GM19043 (cell line): Measurements from ENCODE around the gene SH3RF3.

Source experiments
- ATAC-seq: cut with Tn5 transposase; IDR thresholded peaks from one replicate; pipeline ENCODE4 v1.9.1; 2021; ENCODE audit warnings: low read depth; ENCODE audit not compliant: unreplicated experiment

The SH3RF3 gene

DNA sequence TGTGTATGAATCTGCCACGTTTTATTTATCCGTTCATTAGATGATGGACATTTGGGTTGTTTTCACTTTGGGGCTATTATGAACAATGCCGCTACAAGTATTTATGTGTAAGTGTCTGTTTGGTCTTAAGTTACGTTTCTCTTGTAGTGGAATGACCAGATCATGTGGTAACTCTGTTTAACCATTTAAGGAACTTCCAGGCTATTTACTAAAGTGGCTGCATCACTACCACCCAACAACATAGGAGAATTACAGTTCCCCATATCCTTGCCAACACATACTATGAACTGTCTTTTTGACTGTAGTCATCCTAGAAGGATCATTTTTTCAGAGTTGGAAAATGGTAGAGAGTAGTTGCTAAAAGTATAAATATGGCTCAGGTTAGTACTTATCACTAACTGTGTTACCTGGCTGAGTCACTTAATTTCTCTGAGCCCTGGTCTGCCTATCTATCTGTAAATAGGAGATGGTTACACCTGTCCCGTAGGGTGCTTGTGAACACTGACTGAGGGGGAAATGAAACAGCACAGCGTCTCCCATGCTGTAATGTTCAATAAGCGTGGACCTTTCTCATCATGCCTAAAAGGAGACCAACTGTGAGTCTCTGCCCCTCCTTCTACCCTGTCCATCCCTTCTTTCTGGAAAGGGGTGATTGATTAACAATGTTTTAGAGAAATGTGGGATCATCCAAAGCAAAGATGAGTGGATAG, 103.1 kb downstream of the SH3RF3 start:
- ATAC-seq = no peak

DNA sequence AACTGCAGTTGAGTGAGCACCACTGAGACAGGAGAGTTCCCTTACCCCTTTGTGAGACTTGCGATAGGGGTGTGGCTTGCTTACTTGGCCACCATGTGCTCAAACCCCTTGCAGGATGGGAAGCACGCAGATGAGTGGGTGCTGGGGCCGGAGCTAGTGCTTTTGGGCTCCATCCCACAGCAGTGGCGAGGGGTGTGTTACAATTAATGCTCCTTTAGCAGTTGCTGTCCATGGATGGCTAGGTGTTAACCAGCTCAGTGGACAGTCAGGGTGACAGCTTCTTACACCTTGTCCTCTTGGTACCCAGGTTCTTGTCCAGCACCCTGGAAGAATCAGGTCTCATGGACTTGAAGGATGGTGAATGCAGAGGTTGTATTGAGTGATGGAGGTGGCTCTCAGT, 103.9 kb downstream of the SH3RF3 start:
- ATAC-seq = no peak

DNA sequence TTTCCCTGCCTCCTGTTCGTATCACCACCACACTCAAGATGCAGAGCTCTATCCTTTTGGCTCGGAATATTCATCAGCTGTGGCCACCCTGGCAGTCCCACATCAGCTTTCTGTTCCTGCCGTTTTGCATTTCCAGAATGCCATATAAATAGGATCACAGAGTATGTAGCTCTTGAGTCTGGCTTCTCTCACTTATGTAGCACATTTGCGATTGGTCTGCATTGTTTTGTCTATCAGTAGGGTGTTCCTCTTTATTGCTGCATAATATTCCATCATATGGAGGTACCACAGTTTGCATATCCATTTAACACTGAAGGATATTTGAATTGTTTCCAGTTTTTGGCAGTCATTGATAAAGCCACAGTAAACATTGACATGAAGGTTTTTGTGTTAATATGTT, 104.6 kb downstream of the SH3RF3 start:
- no peak for ATAC-seq

DNA sequence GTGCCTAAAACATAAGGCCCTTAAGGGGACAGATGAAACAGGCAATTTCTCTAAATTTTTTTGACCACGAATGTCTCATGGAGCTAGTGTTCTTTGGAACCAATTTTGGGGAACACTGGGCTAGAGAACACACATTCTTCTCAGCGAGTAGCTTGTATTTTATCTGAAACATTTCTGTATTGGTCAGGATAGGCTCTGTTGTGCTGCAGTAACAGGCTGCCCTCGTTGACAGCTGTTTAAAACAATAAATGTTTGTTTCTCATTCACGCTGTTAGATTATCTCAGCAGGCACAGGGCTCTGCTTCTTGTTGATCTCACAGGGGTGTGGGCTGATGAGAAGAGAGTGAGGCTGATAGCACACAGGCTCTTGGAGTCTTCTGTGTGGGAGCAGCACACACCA, 105.3 kb downstream of the SH3RF3 start:
- ATAC-seq = no peak

DNA sequence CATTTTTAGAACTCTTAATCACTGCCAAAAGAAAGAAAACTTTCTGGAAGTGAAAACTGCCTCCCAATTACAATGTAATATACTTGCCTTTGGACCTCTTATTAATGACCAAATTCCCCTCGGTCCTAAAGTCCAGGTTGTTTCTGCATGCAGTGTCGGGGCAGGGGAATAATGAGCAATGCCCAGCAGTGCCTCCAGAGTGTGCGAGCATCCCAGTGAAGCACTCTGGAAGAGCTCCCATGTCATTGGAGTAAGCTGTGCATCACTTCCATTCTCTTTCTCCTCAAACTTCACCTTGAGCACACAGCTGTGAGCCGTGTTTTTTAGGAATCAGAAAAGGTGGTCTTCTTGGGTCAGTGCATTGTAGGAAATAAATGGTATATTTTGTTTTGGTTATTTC, 107.1 kb downstream of the SH3RF3 start:
- ATAC-seq = no peak

DNA sequence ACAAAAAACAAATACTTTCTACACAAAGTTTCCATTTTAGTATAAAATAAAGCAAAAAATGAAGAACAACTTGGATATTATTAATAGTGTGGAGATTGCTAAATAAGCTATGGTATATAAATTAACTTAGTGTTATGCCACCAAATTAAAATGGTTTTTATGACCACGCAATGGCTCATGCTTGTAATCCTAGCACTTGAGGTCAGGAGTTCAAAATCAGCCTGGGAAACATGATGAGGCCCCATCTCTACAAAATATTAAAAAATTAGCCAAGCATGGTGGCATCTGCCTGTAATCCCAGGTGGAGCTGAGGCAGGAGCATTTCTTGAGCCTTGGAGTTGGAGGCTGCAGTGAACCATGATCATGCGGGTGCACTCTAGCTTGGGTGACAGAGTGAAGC, 108.8 kb downstream of the SH3RF3 start:
- no peak for ATAC-seq

DNA sequence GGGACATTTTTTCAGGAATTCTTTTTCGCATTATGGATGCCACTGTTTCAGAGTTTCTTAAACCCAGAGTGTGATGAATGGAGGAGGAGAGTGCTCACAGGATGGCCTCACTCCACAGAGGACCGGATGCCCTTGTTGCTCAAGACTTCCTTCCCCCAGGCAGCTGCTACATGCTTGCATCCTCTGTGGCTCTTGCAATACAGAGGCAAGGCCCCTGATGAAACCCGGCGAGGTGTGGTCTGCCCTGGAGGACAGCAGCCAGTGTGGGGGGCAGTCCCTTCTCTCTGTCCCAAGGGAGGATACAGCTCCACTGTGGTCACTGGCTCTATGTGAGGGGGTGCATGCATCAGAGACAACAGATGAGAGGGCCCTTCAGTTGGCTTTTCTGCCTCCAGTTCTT, 109.6 kb downstream of the SH3RF3 start:
- peak; percentile 96 for ATAC-seq

DNA sequence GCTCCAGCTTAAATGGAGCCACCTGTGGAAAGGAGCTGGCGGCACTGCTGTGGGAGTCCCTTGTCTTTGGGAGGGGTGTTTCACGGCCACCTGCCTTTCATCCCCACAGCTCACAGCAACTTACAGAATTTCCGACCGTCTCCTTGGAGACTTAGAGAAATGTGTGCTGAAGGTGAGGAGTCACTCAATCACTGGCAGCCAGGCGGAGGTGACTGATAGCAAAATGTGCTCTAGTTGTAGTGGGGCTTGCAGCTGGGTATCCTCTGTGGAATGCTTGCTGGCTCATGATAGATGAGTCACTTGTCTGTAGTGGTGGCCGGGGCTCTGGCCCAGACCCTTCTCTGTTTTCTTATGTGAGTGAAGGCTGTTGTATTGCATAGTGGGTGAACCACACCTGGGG, 110.7 kb downstream of the SH3RF3 start:
- ATAC-seq = no peak

DNA sequence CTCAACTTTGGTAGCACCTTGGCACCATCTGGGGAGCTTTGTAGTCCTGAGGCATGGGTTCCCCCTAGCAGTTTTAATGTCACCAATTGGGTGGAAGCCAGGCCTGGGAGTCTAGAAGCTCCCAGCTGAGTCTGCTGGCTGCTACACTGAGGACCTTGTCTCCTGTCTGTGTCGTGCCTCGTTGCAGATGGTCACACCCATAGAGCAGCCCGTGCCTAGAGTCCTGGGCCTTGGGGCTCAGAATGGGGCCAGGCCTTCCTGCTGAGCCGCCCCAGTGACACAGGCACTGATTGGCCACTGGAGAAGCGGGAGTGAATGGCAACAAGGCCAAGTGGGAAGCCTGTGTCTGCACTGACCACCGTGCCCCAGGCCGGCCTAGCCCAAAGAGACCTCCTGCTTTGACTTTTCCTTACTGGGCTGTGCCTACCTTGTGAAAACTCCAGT, 113.2 kb downstream of the SH3RF3 start:
- no peak for ATAC-seq

DNA sequence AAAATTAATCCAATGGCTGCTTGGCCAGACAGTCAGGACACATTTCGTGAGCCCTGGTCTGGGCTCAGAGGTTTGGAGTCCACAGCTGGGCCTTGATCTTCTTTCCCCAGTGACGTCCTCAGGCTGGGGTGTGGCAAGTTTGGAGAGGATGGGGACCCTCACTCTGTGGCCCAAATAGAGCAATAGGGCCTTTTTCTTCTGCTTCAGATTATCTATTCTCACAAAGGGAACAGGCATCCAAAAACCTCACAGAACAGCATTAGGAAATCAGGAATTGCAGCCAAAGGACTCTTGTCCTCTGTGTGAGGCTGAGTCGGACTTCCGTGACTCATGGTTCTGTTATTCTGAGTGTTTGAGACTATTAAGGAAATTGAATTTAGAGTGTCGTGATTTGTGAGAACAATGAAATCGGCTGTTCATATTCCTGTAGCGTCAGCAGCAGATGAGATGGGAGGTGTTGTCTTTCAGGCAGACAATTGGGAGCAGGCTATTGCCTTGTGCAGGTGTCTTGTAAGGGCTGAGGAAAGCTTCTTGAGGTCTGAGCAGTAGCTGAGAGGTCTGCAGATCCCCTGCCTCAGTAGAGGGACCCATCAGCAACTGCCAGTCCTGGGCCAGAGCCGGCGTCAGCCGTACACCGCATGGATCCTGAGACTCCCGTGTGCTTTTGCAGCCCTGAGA, 113.8 kb downstream of the SH3RF3 start:
- ATAC-seq = no peak

DNA sequence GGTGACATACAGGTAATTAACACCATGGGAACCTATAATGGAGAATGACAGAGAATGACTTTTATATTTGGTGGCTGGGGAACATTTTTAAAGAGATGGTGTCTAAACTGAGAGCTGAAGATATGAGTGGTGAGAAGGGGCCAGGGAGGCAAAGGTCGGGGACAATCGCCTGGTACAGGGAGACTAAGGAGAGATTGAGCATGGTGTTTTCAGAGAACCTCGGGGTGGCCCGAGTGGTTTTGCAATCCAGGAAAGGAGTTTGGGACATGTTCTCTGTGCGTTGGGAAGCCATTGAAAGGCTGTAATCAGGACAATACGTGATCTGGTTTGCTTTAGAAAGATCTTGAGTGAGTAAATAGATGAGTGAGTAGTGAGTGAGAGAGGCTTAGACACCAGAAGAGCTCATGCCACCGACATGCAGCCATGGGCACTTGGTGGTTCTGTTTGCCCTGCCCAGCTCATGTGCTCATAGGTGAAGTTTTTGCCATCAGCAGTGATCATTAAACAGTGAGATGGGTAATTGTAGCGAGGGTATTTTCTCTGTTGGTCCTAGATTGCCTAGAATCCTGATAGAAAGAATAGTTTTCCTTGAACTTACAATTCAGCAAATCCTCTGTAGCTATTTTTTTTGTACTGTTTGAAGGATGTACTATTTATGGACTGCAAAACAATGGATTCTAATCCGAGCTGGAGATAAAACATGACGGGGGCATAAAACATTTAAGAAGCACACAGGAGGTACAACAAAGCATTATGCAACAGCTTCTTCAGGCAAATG, 114.7 kb downstream of the SH3RF3 start:
- ATAC-seq = no peak

DNA sequence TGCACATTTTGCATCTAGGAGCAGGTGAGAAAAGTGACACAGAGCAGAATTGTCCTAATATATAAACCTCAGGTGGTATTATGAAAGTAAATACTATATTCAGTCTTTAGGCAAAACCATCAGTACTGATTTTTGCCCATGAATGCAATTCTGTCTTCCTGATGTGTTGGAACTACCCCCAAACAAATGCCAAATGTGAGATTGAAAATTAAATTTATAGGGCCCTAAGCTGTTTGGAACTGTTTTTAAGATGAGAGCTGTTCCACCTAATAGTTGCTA, 115.2 kb downstream of the SH3RF3 start:
- no peak for ATAC-seq

DNA sequence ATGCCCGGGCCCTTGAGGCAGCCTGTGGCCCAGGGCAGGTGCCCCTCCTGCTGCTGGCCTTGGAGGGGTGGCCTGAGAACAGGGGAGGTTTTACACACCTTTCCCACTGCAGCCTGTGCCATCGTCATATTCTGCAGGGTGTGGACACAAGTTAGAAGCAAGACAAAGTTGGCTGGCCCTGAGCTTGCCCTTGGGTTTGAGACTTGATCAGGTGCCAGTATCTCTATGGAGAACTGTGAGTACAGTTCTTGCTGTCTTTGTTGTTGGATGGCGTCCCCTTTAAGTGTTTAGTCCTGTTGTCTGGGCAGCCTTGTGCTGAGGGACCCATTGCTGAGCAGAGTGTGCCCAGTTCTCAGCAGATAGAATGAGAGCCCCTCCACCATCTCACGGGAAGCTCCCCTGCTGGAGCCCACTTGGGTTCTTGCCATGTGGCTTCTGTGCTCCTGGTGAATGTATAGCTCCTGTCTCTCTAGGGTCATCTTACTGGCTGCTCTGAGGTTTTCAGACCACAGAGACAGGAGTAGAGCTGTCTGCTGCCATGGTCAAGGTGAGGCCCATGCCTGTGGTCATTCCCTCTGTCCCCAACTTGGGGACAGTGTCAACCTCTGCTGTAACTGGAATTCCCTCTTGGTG, 115.9 kb downstream of the SH3RF3 start:
- no peak for ATAC-seq

DNA sequence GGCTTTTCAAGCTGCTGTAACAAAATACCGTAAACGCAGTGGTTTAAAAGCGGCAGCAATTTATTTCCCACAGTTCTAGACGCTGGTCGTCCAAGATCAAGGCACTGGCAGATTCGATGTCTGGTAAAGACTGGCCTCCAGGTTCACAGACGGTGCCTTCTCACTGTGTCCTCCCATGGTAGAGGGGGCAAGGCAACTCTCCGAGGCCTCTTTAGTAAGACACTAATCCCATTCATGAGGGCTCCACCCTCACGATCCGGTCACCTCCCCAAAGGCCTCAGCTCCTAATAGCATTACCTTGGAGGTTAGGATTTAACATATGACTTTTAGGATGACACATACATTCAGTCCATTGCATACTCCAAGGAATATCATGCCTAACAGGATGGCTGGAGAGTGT, 117.2 kb downstream of the SH3RF3 start:
- ATAC-seq = no peak

DNA sequence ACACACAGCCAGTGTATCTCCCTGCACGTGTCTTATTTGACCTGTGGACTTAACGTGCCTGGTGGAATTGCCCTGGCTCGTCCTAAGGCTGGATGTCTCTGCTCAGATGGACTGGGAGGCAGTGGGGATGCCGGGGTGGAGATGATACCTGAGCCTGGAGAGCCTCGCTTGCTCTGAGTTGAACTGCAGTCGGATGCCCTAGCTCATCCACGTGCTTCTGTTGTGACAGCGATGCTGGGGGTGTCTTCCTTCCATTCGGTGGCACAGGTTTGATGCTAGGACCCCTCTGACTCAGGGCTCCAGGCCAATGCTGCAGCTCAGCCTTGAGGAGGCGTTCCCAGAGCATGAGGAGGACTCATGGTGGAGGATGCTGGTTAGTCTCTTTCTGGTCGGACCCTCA, 117.6 kb downstream of the SH3RF3 start:
- no peak for ATAC-seq

DNA sequence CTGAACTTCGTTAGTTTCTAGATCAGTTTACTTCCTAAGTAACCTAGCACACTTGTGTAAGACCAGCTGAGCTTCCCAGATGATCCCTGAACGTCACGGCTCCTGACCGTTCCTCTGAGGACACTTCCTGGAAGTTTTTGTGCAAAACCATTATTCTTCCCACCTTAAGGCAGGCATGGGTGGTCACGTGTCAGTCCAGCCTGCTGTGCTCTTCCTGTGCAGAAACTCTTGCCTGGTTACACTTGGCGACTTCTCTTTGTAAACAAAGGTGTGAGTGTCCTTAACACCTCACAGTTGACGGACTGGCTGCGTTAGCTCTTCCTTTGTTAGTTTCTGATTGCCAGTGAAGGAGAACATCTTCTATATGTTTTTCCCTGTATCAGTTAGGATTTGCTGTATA, 118.3 kb downstream of the SH3RF3 start:
- ATAC-seq = no peak

DNA sequence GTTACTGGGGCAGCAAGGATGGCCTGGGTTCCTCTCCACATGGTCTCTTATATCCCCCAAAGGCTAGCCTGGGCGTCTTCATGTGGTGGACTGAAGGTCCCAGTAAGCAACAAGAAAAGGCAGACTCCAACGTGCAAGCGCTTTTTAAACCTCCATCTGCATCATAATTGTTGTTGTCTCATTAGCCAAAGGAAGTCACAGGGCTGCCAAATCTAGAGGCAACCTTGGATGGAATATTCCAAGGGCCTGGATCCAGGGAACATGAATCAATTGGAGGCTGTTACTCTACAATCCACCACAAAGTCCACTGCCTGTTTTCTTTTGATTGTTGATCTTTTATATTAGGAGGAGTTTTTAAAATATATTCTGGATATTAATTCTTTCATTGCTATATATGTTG, 118.8 kb downstream of the SH3RF3 start:
- ATAC-seq = no peak

DNA sequence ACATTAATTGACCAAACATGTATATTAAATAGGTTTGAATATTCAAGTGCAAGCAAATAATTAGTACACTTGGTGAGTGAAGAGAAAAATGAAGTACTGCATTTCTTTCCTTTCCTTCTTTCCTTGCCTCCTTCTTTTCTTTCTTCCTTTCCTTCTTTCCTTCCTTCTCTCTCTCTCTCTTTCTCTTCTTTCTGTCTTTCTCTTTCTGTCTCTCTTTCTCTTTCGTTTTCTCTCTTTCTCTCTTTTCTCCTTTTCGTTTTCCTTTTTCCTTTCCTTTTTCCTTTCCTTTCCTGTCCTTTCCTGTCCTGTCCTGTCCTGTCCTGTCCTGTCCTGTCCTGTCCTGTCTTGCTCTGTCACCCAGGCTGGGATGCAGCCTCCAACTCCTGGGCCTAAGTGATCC, 119.6 kb downstream of the SH3RF3 start:
- no peak for ATAC-seq

DNA sequence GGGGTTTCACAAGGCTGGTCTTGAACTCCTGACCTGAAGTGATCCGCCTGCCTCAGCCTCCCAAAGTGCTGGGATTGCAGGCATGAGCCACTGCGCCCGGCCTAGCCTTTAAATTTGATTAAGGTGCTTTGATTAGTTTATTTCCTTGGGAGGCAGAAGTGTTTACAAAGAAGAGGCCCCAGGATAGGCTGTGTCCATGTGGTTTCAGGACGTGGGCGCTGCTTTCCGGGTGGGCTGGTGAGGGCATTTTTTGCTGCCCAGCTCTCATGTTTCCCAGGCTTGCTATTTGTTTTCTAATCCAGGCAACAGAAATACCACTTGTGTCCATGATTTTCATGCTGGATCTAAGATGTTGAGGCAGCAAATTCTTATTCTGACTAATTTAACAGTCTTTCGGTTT, 124.2 kb downstream of the SH3RF3 start:
- ATAC-seq = no peak

DNA sequence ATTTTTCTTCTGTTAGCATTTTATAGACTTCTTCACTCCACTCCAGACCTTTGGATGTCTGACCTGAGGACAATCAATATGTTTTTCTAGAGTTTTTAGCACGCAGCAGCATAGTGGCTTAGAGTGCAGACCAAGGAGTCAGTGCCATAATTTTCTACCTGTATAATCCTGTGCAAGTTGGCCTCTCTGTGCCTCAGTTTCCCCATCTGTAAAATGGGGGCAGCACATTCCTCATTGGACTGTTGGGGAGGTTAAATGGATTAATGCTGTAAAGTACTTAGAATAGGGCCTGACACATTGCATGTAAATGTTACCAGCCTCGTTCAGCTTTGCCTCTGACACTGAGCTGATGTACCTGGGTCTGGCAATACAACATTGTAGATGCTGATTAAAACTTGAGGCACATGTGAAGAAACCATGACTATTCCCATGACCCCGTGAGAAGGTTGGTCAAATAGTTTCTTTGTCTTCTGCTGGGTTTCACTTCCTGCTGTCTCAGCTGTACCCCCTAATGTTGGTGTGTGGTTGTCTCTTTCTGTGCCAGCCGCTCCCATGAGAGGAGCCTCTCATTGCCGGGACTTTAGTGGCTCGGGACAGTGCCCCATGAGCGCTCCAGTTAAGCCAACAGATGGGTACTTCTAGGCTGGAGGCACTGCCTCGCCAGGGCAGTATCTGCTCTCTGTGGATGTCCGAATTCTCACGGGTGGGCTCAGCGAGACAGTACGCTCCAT, 125.3 kb downstream of the SH3RF3 start:
- ATAC-seq = peak; percentile 69

DNA sequence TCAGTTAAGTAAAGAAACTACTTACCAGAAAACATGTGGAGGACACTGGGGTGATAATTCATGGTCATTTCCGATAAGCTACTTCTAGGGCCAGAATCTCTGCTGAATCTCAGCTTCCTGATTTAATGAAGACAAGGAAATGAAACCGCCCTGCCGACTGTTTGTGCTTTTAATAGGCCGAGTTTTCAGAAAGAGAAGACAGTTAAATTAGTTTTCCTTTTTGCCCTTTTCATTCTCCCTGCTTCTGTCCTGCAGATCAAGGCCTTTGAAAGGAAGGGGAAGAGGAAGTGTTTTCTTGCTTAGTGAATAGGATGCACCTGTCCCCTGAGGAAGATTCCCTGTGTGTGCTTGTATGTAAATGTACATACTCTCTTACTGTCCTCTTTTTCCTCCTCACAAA, 126.6 kb downstream of the SH3RF3 start:
- no peak for ATAC-seq
